K562 (cell line): ENCODE results near the gene TNFRSF19. TPM values are rescaled to one million over a fixed set of nuclear protein-coding genes. Genes with fewer than 3 reads are reported as not detected.
"Not testable (repeated sequence)": the region's sequence is repeated elsewhere in the genome, so short reads cannot be mapped to it uniquely, and the experiment has no call there.

Experiments
- ATAC-seq: fragments of 200-7000 bp; cut with Tn5 transposase; 3 replicates; pipeline ENCODE4 v1.9.1; 2020; ENCODE audit warnings: moderate library complexity
- BruUV-seq: library from RNA; stranded (reverse); fragments of 400-500 nt; replicated peaks from 2 replicates; lab custom pipeline; 2021; lab: Mats Ljungman, UMichigan
- CTCF ChIA-PET: fragments of 300-600 bp; formaldehyde crosslinking; extraction: SDS; loops from one replicate; lab custom pipeline; 2021; ENCODE audit warnings: low intra/inter-chr PET ratio; lab: Yijun Ruan, JAX
- POLR2A ChIA-PET: fragments of 300-600, 350-650 bp; sonication (Branson Sonifier 250); formaldehyde crosslinking; extraction: SDS; loops from one replicate; lab custom pipeline; 2021; ENCODE audit warnings: antibody characterized with exemption, inconsistent platforms; lab: Yijun Ruan, JAX
- DNase-seq, 4 experiments: peaks; one replicate each; pipeline versions ENCODE4 v3.0.0 to v3.0.0-alpha.2; 2011 to 2018; ENCODE audit warnings: low spot score in 3 of 4, mixed read lengths in 3 of 4; ENCODE audit errors: extremely low read depth in 1 of 4
- FAIRE-seq: peaks from 2 replicates; lab custom pipeline; 2011; peaks lifted over from hg19 to GRCh38; lab: Jason Lieb, UNC
- H2AFZ ChIP-seq: 2 replicates; pipeline ENCODE4 v1.6.0; 2011; ENCODE audit warnings: low read depth, low read length, control low read depth, inconsistent platforms
- H3K27ac ChIP-seq: fragments of 200-600 bp; 3 replicates; pipeline ENCODE4 v1.8.0; 2011; ENCODE audit warnings: low read depth, mild to moderate bottlenecking, control low read depth, inconsistent platforms, low read length, moderate library complexity, mixed read lengths; ENCODE audit errors: extremely low read depth
- H3K27me3 ChIP-seq, 2 experiments: fragments of 300-600 bp in 1 of 2; 2 replicates in 1 of 2; 3 replicates in 1 of 2; pipeline versions ENCODE4 v1.6.0 to v1.8.0; 2011; ENCODE audit warnings: inconsistent platforms in 2 of 2, low read length in 2 of 2, mild to moderate bottlenecking in 1 of 2, mixed read lengths in 1 of 2, moderate library complexity in 1 of 2; ENCODE audit not compliant: control insufficient read depth in 2 of 2, insufficient read depth in 2 of 2
- H3K36me3 ChIP-seq: fragments of 300-600 bp; 3 replicates; pipeline ENCODE4 v1.8.0; 2011; ENCODE audit warnings: mild to moderate bottlenecking, low read length, inconsistent platforms; ENCODE audit not compliant: control insufficient read depth, insufficient read depth
- H3K4me1 ChIP-seq, 2 experiments: fragments of 200-600 bp in 1 of 2; replicated peaks in 1 of 2; 2 replicates in 1 of 2; 3 replicates in 1 of 2; pipeline versions ENCODE4 v1.5.1 to v1.8.0; 2011; ENCODE audit warnings: inconsistent platforms in 2 of 2, low read length in 2 of 2, mild to moderate bottlenecking in 1 of 2, mixed read lengths in 1 of 2, moderate library complexity in 1 of 2; ENCODE audit not compliant: control insufficient read depth in 2 of 2, insufficient read depth in 2 of 2
- H3K4me2 ChIP-seq: 2 replicates; pipeline ENCODE4 v1.6.1; 2011; ENCODE audit warnings: low read length, control low read depth, inconsistent platforms, mixed read lengths; ENCODE audit not compliant: insufficient read depth
- H3K4me3 ChIP-seq: fragments of 200-600 bp; sonication (generic), shearing (Covaris generic); 2 replicates; pipeline ENCODE4 v1.5.1; 2016; ENCODE audit warnings: control low read depth, inconsistent platforms
- H3K79me2 ChIP-seq: fragments of 200-600 bp; 3 replicates; pipeline ENCODE4 v1.8.0; 2011; ENCODE audit warnings: low read length, inconsistent platforms; ENCODE audit not compliant: control insufficient read depth, insufficient read depth
- H3K9ac ChIP-seq, 2 experiments: 2 replicates each; pipeline versions ENCODE4 v1.6.0 to v1.6.1; 2011; ENCODE audit warnings: low read depth in 2 of 2, low read length in 2 of 2, control low read depth in 1 of 2, inconsistent platforms in 1 of 2, mild to moderate bottlenecking in 1 of 2, mixed read lengths in 1 of 2; ENCODE audit not compliant: insufficient read depth in 1 of 2
- H3K9me1 ChIP-seq: one replicate; pipeline ENCODE4 v1.6.0; 2011; ENCODE audit warnings: inconsistent platforms, mild to moderate bottlenecking, low read length, moderate library complexity; ENCODE audit not compliant: control insufficient read depth, insufficient read depth
- H3K9me3 ChIP-seq: replicated peaks from 2 replicates; pipeline ENCODE4 v1.5.1; 2011; ENCODE audit warnings: low read depth, low read length, inconsistent platforms; ENCODE audit not compliant: control insufficient read depth, insufficient read depth
- H4K20me1 ChIP-seq: replicated peaks from 2 replicates; pipeline ENCODE4 v1.6.1; 2011; ENCODE audit warnings: low read length, inconsistent platforms, mixed read lengths; ENCODE audit not compliant: control insufficient read depth, insufficient read depth
- U2AF2 ChIP-seq: fragments of 200-400 bp; formaldehyde crosslinking; optimal IDR thresholded peaks from 2 replicates; pipeline ENCODE3; 2017; ENCODE audit warnings: low read depth, mild to moderate bottlenecking, low read length
- WGBS: fragments of 100-300 bp; shearing (Covaris generic); methylation state at CpG from one replicate; pipeline ENCODE4 v1.1.6; 2016; ENCODE audit warnings: low coverage, mixed read lengths; ENCODE audit not compliant: insufficient coverage; ENCODE audit errors: missing lambda C conversion rate; 5-methylcytosine and 5-hydroxymethylcytosine counted together
- in situ Hi-C: fragments of 300-500 bp; cut with MboI; formaldehyde crosslinking; loops from 4 replicates; pipeline ENCODE4 v1.15.0; 2018; ENCODE audit warnings: inconsistent platforms, mixed read lengths
- intact Hi-C: fragments of 100-400 bp; cut with micrococcal nuclease; formaldehyde crosslinking; loops from 2 replicates; pipeline ENCODE4 v1.14.2; 2022
- polyA plus RNA-seq, 8 experiments: library from polyadenylated mRNA; depleted of rRNA in 4 of 8; stranded (reverse) in 5 of 8; unstranded in 3 of 8; fragments of >200 nt; fragmentation: Nextera tagmentation in 2 of 8; fragmentation: Illumina TruSeq in 1 of 8; extraction: Ambion mirVana in 2 of 8; extraction: Trizol in 1 of 8; gene quantifications; 2 replicates each; pipeline versions ENCODE4 v1.2.1 to v1.2.3, GENCODE V29; 2011 to 2014; ENCODE audit warnings: inconsistent platforms in 1 of 8, missing spikeins in 1 of 8
- total RNA-seq, 7 experiments: library from RNA; depleted of rRNA in 6 of 7; stranded (reverse); fragments of >200 nt in 6 of 7; fragmentation: Illumina TruSeq in 2 of 7; extraction: Trizol in 2 of 7; gene quantifications; 2 replicates each; pipeline versions ENCODE4 v1.2.1 to v1.2.3, GENCODE V29; 2011 to 2021; ENCODE audit warnings: low replicate concordance in 1 of 7

The TNFRSF19 gene
- total and polyA plus RNA-seq, 9 of the 15 experiments (the other 6 are each of a cell fraction or from before 2014, with no cell fraction given): 0.01 to 0.07 TPM; not detected in 7

- H3K79me2 ChIP-seq, H3K36me3 ChIP-seq, H4K20me1 ChIP-seq, CTCF ChIA-PET, H3K27ac ChIP-seq, DNase-seq, H3K9me3 ChIP-seq, POLR2A ChIA-PET, H3K4me2 ChIP-seq, H2AFZ ChIP-seq, H3K4me1 ChIP-seq, H3K4me3 ChIP-seq, intact Hi-C loops, BruUV-seq, ATAC-seq, H3K9ac ChIP-seq, H3K27me3 ChIP-seq, H3K9me1 ChIP-seq, in situ Hi-C loops, FAIRE-seq: not testable (repeated sequence)
- 0% methylated on average over 3 of the region's 3 CpGs for WGBS
Measured at GRCh38 chr13:23529926-23530325, 40.3 kb upstream of the TNFRSF19 start.

DNA sequence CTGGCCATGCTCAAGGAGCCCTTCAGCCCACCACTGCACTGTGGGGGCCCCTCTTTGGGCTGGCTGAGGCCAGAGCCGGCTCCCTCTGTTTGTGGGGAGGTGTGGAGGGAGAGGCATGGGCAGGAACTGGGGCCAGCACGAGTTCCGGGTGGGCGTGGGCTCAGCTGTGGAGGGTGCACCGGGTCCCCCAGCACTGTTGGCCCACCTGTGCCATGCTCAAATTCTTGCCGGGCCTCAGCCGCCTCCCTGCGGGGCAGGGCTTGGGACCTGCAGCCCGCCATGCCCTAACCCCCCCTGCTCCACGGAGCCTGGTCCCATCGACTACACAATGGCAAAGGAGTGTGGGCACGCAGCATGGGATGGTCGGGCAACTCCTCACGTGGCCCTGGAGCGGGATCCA lies 38.8 kb upstream of the TNFRSF19 start:
- Histone ChIP-seq H3K4me1 (no peaks in the 10 kb centered on the region), H3K4me2 (no peak overlapping the region), H3K4me3 (no peak overlapping the region), H3K79me2 (no peaks in the 10 kb centered on the region), H2AFZ (no peak overlapping the region), H3K36me3 (no peaks in the 10 kb centered on the region), H3K27ac (no peak overlapping the region), H3K9ac (no peak overlapping the region), H3K27me3 (no peaks in the 10 kb centered on the region), H3K9me3 (no peaks in the 10 kb centered on the region), H4K20me1 (no peaks in the 10 kb centered on the region), H3K9me1 (no peaks in the 10 kb centered on the region)
- no peak for FAIRE-seq
- ChIA-PET CTCF (no interaction called here), POLR2A (no interaction called here)
- TF ChIP-seq U2AF2: no peak
- WGBS: 7% methylated on average over 6 of the region's 15 CpGs
- ATAC-seq: no peak
- DNase-seq: no peak
- in situ Hi-C loops (no loop called here), intact Hi-C loops (no loop called here)
- no TSS peak for BruUV-seq
